Suprapubic skin (tissue), 3 donors: ENCODE data around the gene LHPP.

Source experiments
- POLR2A ChIP-seq, 2 donors: fragments of 450-650 bp; IDR thresholded peaks; one replicate each; pipeline ENCODE4 v1.6.1; 2017; ENCODE audit warnings: antibody characterized with exemption in 2 of 2, mild to moderate bottlenecking in 2 of 2, moderate library complexity in 2 of 2
- TF ChIP-seq, protein P1 (sequence below), 2 donors: fragments of 200-600 bp in 1 of 2; fragments of 450-650 bp in 1 of 2; sonication (generic) in 1 of 2; IDR thresholded peaks; one replicate each; pipeline ENCODE4 v1.5.1; 2016 to 2019; ENCODE audit warnings: antibody characterized with exemption in 2 of 2, mild to moderate bottlenecking in 1 of 2, moderate library complexity in 1 of 2

- TF ChIP-seq, protein P1, sequence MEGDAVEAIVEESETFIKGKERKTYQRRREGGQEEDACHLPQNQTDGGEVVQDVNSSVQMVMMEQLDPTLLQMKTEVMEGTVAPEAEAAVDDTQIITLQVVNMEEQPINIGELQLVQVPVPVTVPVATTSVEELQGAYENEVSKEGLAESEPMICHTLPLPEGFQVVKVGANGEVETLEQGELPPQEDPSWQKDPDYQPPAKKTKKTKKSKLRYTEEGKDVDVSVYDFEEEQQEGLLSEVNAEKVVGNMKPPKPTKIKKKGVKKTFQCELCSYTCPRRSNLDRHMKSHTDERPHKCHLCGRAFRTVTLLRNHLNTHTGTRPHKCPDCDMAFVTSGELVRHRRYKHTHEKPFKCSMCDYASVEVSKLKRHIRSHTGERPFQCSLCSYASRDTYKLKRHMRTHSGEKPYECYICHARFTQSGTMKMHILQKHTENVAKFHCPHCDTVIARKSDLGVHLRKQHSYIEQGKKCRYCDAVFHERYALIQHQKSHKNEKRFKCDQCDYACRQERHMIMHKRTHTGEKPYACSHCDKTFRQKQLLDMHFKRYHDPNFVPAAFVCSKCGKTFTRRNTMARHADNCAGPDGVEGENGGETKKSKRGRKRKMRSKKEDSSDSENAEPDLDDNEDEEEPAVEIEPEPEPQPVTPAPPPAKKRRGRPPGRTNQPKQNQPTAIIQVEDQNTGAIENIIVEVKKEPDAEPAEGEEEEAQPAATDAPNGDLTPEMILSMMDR (IDR thresholded peaks at IDR 0.05): no peak
- no peak for TF ChIP-seq POLR2A (IDR thresholded peaks at IDR 0.05)
Observed at GRCh38 chr10:124509880-124510632, 48.4 kb downstream of the LHPP start.
